HL-60 (cell line): ENCODE results near the gene IFRD2.
A peak's percentile ranks its signal among the peaks of the same experiment; 100 is the strongest.

Source experiments
- POLR2AphosphoS5 ChIP-seq: IDR thresholded peaks from 2 replicates; pipeline ENCODE4 v1.6.1; 2012; ENCODE audit warnings: low read depth
- TF ChIP-seq, protein P1 (sequence below): IDR thresholded peaks from one replicate; pipeline ENCODE4 v1.5.1; 2011; ENCODE audit warnings: low read length, control low read depth, inconsistent platforms; ENCODE audit not compliant: insufficient read depth

DNA sequence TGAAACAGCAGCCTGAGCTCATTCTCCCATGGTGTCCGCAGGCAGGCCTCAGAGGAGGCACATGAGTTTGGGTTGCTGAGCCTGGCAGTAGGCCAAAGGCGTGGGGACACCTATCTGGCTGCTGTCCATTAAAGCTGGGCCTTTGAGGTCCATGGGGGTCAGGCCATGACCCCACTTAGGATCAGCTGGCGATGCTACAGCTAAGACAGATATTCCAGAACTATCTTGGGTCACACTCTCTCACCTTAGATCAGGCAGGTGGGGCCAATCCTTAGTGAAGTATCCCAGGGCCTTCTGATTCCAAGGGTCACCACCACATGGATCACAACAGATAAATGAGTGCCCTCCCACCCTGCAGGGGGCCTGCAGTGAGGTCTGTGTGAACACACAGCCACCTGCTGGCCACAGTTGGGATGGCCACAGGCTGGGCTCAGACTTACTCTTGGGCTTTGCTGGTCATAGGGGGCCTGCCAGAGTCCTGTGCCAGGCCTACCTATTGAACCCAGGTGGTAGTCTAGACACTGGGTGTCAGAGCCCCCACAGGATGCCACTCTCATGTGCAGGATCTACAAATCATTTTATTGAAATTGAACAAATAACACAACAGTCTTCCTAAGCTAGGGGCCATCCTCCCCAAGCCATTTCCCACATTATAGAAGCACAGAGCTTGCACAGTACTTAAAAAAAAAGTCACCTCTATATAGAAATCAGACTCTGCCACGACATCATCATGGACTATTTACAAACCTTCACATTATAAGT, 32.3 kb upstream of the IFRD2 start:
- no peak for TF ChIP-seq POLR2AphosphoS5
- TF ChIP-seq, protein P1, sequence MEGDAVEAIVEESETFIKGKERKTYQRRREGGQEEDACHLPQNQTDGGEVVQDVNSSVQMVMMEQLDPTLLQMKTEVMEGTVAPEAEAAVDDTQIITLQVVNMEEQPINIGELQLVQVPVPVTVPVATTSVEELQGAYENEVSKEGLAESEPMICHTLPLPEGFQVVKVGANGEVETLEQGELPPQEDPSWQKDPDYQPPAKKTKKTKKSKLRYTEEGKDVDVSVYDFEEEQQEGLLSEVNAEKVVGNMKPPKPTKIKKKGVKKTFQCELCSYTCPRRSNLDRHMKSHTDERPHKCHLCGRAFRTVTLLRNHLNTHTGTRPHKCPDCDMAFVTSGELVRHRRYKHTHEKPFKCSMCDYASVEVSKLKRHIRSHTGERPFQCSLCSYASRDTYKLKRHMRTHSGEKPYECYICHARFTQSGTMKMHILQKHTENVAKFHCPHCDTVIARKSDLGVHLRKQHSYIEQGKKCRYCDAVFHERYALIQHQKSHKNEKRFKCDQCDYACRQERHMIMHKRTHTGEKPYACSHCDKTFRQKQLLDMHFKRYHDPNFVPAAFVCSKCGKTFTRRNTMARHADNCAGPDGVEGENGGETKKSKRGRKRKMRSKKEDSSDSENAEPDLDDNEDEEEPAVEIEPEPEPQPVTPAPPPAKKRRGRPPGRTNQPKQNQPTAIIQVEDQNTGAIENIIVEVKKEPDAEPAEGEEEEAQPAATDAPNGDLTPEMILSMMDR = peak; percentile 89
